HAP-1 (cell line): Measurements from ENCODE around the gene PRKG2.

Source experiments
- DNase-seq, 2 experiments: peaks; one replicate each; pipeline ENCODE4 v3.0.0-alpha.2; 2016 to 2020; ENCODE audit warnings: low spot score in 2 of 2
- H3K27me3 ChIP-seq: fragments of 250-450 bp; sonication (Bioruptor Pico); 2 replicates; pipeline ENCODE4 v1.5.1; 2020; ENCODE audit warnings: low read depth, mild to moderate bottlenecking, moderate library complexity
- H3K36me3 ChIP-seq: fragments of 250-450 bp; sonication (Bioruptor Pico); replicated peaks from 2 replicates; pipeline ENCODE4 v1.5.1; 2020; ENCODE audit warnings: mild to moderate bottlenecking
- H3K4me1 ChIP-seq: fragments of 250-450 bp; sonication (Bioruptor Pico); 2 replicates; pipeline ENCODE4 v1.5.1; 2020; ENCODE audit warnings: mild to moderate bottlenecking
- H3K4me3 ChIP-seq: fragments of 250-450 bp; sonication (Bioruptor Pico); 2 replicates; pipeline ENCODE4 v1.5.1; 2020; ENCODE audit warnings: mild to moderate bottlenecking, moderate library complexity
- H3K9me3 ChIP-seq: fragments of 250-450 bp; sonication (Bioruptor Pico); 2 replicates; pipeline ENCODE4 v1.5.1; 2020; ENCODE audit warnings: mild to moderate bottlenecking, moderate library complexity
- in situ Hi-C: fragments of 300-500 bp; cut with MboI; formaldehyde crosslinking; loops from 3 replicates; pipeline ENCODE4 v1.14.3; 2020; ENCODE audit warnings: low sequenced_read_pairs, inconsistent platforms, mixed read lengths

Gene PRKG2

GRCh38 chr4:81131066-81131465 is 84.0 kb downstream of the PRKG2 start:
- no peak for DNase-seq
- in situ Hi-C loops: no loop called here
- Histone ChIP-seq H3K4me3 (no peak overlapping the region), H3K4me1 (no peaks in the 10 kb centered on the region), H3K9me3 (no peaks in the 10 kb centered on the region), H3K27me3 (no peaks in the 10 kb centered on the region), H3K36me3 (no peaks in the 10 kb centered on the region)

- no peaks in the 10 kb centered on the region for H3K4me1 ChIP-seq
- H3K36me3 ChIP-seq: no peaks in the 10 kb centered on the region
- no peak for DNase-seq
- H3K27me3 ChIP-seq: no peaks in the 10 kb centered on the region
- no peak overlapping the region for H3K4me3 ChIP-seq
- in situ Hi-C loops: no loop called here
- no peaks in the 10 kb centered on the region for H3K9me3 ChIP-seq
These were observed 84.5 kb downstream of the PRKG2 start for GRCh38 chr4:81130569-81130968.

- no peaks in the 10 kb centered on the region for H3K9me3 ChIP-seq
- no peaks in the 10 kb centered on the region for H3K4me1 ChIP-seq
- no peak for DNase-seq
- no peaks in the 10 kb centered on the region for H3K36me3 ChIP-seq
- in situ Hi-C loops: no loop called here
- H3K27me3 ChIP-seq: no peaks in the 10 kb centered on the region
- H3K4me3 ChIP-seq: no peak overlapping the region
These were observed 95.0 kb downstream of the PRKG2 start for GRCh38 chr4:81120055-81120454.

GRCh38 chr4:81118086-81118485 is 96.9 kb downstream of the PRKG2 start:
- no peak for DNase-seq
- Histone ChIP-seq H3K27me3 (no peaks in the 10 kb centered on the region), H3K4me3 (no peak overlapping the region), H3K36me3 (no peaks in the 10 kb centered on the region), H3K4me1 (no peaks in the 10 kb centered on the region), H3K9me3 (no peaks in the 10 kb centered on the region)
- in situ Hi-C loops: no loop called here

- Histone ChIP-seq H3K4me1 (no peaks in the 10 kb centered on the region), H3K9me3 (no peaks in the 10 kb centered on the region), H3K27me3 (no peaks in the 10 kb centered on the region), H3K36me3 (no peaks in the 10 kb centered on the region), H3K4me3 (no peak overlapping the region)
- in situ Hi-C loops: no loop called here
- DNase-seq: no peak
These were observed 98.5 kb downstream of the PRKG2 start for GRCh38 chr4:81116566-81116965.

- H3K9me3 ChIP-seq: no peaks in the 10 kb centered on the region
- no peaks in the 10 kb centered on the region for H3K36me3 ChIP-seq
- H3K4me3 ChIP-seq: no peak overlapping the region
- DNase-seq: no peak
- no peaks in the 10 kb centered on the region for H3K4me1 ChIP-seq
- H3K27me3 ChIP-seq: no peaks in the 10 kb centered on the region
- in situ Hi-C loops: no loop called here
These were observed 102.0 kb downstream of the PRKG2 start for GRCh38 chr4:81113024-81113423.

GRCh38 chr4:81109356-81109755 is 105.7 kb downstream of the PRKG2 start:
- Histone ChIP-seq H3K27me3 (no peaks in the 10 kb centered on the region; the same call in 1 of the 2 replicates), H3K36me3 (no peaks in the 10 kb centered on the region), H3K4me3 (no peak overlapping the region), H3K4me1 (no peaks in the 10 kb centered on the region), H3K9me3 (no peaks in the 10 kb centered on the region)
- in situ Hi-C loops: no loop called here
- DNase-seq: no peak

GRCh38 chr4:81106150-81106549 is 108.9 kb downstream of the PRKG2 start:
- H3K36me3 ChIP-seq: no peaks in the 10 kb centered on the region
- H3K27me3 ChIP-seq: no peaks in the 10 kb centered on the region; the same call in 1 of the 2 replicates
- no peak overlapping the region for H3K4me3 ChIP-seq
- no peak for DNase-seq
- no peaks in the 10 kb centered on the region for H3K9me3 ChIP-seq
- no peaks in the 10 kb centered on the region for H3K4me1 ChIP-seq
- in situ Hi-C loops: no loop called here

- no peaks in the 10 kb centered on the region for H3K36me3 ChIP-seq
- H3K27me3 ChIP-seq: no peaks in the 10 kb centered on the region; the same call in 1 of the 2 replicates
- in situ Hi-C loops: no loop called here
- H3K4me1 ChIP-seq: no peaks in the 10 kb centered on the region
- no peaks in the 10 kb centered on the region for H3K9me3 ChIP-seq
- no peak overlapping the region for H3K4me3 ChIP-seq
- DNase-seq: no peak
These were observed 112.9 kb downstream of the PRKG2 start for GRCh38 chr4:81102107-81102506.

- H3K4me1 ChIP-seq: no peaks in the 10 kb centered on the region
- H3K4me3 ChIP-seq: no peak overlapping the region
- no peaks in the 10 kb centered on the region for H3K36me3 ChIP-seq
- DNase-seq: no peak
- in situ Hi-C loops: no loop called here
- no peaks in the 10 kb centered on the region for H3K9me3 ChIP-seq
- H3K27me3 ChIP-seq: no peaks in the 10 kb centered on the region
These were observed 118.5 kb downstream of the PRKG2 start for GRCh38 chr4:81096566-81096965.

- DNase-seq: no peak
- Histone ChIP-seq H3K27me3 (no peaks in the 10 kb centered on the region), H3K4me1 (no peaks in the 10 kb centered on the region), H3K36me3 (no peaks in the 10 kb centered on the region), H3K9me3 (no peaks in the 10 kb centered on the region), H3K4me3 (no peak overlapping the region)
- in situ Hi-C loops: no loop called here
These were observed 119.6 kb downstream of the PRKG2 start for GRCh38 chr4:81095389-81095788.

GRCh38 chr4:81093720-81094401 is 121.2 kb downstream of the PRKG2 start:
- H3K36me3 ChIP-seq: no peaks in the 10 kb centered on the region
- H3K4me3 ChIP-seq: no peak overlapping the region
- DNase-seq: no peak
- H3K9me3 ChIP-seq: no peaks in the 10 kb centered on the region
- no peaks in the 10 kb centered on the region for H3K27me3 ChIP-seq
- in situ Hi-C loops: no loop called here
- H3K4me1 ChIP-seq: no peaks in the 10 kb centered on the region

GRCh38 chr4:81085979-81086378 is 129.0 kb downstream of the PRKG2 start:
- DNase-seq: no peak
- Histone ChIP-seq H3K4me1 (no peaks in the 10 kb centered on the region), H3K9me3 (no peaks in the 10 kb centered on the region), H3K36me3 (no peaks in the 10 kb centered on the region), H3K4me3 (no peak overlapping the region), H3K27me3 (no peaks in the 10 kb centered on the region)
- in situ Hi-C loops: no loop called here

GRCh38 chr4:81085291-81085690 is 129.7 kb downstream of the PRKG2 start:
- Histone ChIP-seq H3K9me3 (no peaks in the 10 kb centered on the region), H3K36me3 (no peaks in the 10 kb centered on the region), H3K27me3 (no peaks in the 10 kb centered on the region), H3K4me3 (no peak overlapping the region), H3K4me1 (no peaks in the 10 kb centered on the region)
- no peak for DNase-seq
- in situ Hi-C loops: no loop called here

- H3K4me3 ChIP-seq: no peak overlapping the region
These were observed 130.4 kb downstream of the PRKG2 start for GRCh38 chr4:81084634-81085033.

More at GRCh38 chr4:81084634-81085033, 130.4 kb downstream of the PRKG2 start:
- DNase-seq: no peak
- in situ Hi-C loops: no loop called here
- Histone ChIP-seq H3K27me3 (no peaks in the 10 kb centered on the region), H3K4me1 (no peaks in the 10 kb centered on the region), H3K36me3 (no peaks in the 10 kb centered on the region), H3K9me3 (no peaks in the 10 kb centered on the region)
